T47D (cell line): ENCODE measurements around the gene SLCO2B1.

Source experiments
- DNase-seq, 2 experiments: peaks; one replicate each; pipeline versions ENCODE4 v3.0.0 to v3.0.0-alpha.2; 2011 to 2012; ENCODE audit warnings: low read depth in 1 of 2, low spot score in 1 of 2
- JUND ChIP-seq: IDR thresholded peaks from 2 replicates; pipeline ENCODE4 v1.6.1; 2012; ENCODE audit warnings: low read depth
- in situ Hi-C: cut with HindIII; loops from 2 replicates; pipeline ENCODE4 v1.10.0; 2016; ENCODE audit warnings: low sequenced_read_pairs, low pct_unique_long_range_greater_than_20kb

The SLCO2B1 gene

DNA sequence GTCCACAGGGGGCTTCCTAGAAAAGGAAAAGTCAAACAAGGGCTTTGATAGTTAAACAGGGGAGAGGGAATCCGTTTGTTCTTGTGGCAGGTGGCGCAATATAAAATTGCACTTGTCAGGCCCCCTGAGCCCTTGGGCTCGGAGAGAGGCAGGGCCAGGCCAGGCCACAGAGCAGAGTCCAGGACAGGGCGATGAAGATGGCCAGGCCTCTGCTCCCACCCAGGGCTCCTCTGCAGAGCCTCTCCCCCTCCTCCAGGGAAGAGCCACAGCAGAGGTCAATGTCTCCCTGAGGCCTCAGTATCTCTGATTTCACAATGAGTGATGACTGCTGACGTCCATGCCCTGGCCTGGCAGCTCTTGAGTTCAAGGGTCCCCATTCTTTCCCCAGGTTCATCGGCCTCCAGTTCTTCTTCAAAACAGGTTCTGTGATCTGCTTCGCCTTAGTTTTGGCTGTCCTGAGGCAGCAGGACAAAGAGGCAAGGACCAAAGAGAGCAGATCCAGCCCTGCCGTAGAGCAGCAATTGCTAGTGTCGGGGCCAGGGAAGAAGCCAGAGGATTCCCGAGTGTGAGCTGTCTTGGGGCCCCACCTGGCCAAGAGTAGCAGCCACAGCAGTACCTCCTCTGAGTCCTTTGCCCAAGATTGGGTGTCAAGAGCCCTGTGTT is 53.2 kb downstream of the SLCO2B1 start:
- in situ Hi-C loops, result no loop called here
- no peak for DNase-seq
- no peak for TF ChIP-seq JUND

- in situ Hi-C loops, result no loop called here
- DNase-seq, result peak; percentile 86 to 89
- TF ChIP-seq JUND, result no peak
Observed at GRCh38 chr11:75204685-75205563, 54.0 kb downstream of the SLCO2B1 start.

DNA sequence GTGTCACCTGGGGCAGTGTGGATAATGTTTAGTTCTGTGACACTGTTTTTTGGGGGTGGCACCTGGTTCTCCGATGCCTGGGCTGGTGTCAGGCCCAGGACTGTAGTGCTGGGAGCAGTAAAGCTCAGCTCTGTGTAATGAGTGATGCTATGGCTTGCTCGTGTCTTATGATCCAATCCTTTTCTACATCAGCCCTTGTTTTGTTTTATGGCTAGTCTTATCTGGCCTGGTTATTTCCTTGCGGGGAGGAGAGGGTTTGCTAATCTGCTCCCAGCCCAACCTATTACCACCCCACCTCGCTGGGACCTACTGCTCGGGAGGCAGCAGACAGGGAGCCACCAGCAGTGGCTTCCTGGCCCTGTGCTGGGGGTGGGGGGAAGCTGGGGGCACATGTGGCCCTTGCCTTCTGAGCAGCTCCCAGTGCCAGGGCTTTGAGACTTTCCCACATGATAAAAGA is 54.7 kb downstream of the SLCO2B1 start:
- DNase-seq, result no peak
- in situ Hi-C loops, result no loop called here
- no peak for TF ChIP-seq JUND

DNA sequence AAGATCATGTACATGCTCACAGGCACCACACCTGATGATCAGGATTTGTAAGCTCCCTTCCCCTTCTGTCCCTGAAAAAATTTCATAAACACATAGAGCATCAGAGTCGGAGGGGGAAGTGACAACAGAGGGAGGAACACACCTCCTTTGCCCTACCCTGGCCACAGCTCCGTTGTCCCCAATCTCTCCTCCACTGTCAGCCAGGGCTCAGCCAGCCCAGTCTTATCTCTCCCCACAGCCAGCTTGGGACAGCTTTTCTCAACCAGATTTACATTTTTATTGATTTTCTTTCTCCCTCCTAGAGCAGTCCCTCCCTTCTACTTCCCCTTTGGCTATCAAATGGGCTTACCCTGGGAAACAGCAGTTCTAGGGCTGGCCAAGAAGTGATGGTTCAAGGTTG is 57.5 kb downstream of the SLCO2B1 start:
- no peak for TF ChIP-seq JUND
- in situ Hi-C loops, result no loop called here
- DNase-seq, result no peak

DNA sequence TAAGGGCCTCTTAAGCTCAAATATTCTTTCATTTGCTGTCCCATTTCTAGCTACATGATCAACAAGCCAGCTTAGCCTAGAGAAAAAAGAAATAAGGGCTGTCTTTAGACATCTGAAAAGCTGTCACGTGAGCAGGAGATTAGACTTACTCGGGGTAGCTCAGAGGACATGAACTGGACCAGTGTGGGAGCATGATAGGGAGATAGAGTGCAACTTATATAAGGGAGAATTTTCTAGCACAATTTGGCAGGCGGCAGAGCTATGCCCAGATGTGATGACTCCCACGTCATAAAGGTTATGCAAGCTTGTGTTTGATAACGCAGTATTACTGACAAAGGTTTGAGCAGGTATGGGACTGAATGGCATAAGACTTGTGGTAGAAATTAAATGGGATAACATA is 61.5 kb downstream of the SLCO2B1 start:
- no peak for DNase-seq
- in situ Hi-C loops, result no loop called here
- TF ChIP-seq JUND, result no peak

- in situ Hi-C loops, result no loop called here
- TF ChIP-seq JUND, result no peak
Observed at GRCh38 chr11:75214411-75214821, 63.5 kb downstream of the SLCO2B1 start.

DNA sequence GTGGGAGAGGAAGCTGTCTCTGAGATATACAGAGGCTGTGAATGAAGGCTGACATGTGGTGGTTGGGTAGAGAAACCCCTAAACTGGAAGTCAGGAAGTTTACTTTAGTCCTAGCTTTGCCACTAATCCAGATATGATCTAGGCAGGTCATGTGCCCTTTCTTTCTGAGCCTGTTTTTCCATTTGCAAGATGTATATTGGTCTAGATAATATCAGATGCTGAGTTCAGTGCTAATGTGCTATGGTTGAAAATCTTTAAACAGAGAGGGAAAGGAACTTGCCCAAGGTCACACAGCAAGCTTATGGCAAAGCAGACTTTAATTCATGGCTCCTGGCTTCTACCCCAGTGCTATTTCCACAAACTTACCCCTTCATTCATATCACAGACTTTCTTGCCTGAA is 63.9 kb downstream of the SLCO2B1 start:
- no peak for DNase-seq
- TF ChIP-seq JUND, result no peak
- in situ Hi-C loops, result no loop called here

More at GRCh38 chr11:75214411-75214821, 63.5 kb downstream of the SLCO2B1 start:
- peak; percentile 90 to 93 for DNase-seq

- in situ Hi-C loops, result no loop called here
- TF ChIP-seq JUND, result no peak
- DNase-seq, result no peak
Observed at GRCh38 chr11:75219869-75220268, 69.0 kb downstream of the SLCO2B1 start.

DNA sequence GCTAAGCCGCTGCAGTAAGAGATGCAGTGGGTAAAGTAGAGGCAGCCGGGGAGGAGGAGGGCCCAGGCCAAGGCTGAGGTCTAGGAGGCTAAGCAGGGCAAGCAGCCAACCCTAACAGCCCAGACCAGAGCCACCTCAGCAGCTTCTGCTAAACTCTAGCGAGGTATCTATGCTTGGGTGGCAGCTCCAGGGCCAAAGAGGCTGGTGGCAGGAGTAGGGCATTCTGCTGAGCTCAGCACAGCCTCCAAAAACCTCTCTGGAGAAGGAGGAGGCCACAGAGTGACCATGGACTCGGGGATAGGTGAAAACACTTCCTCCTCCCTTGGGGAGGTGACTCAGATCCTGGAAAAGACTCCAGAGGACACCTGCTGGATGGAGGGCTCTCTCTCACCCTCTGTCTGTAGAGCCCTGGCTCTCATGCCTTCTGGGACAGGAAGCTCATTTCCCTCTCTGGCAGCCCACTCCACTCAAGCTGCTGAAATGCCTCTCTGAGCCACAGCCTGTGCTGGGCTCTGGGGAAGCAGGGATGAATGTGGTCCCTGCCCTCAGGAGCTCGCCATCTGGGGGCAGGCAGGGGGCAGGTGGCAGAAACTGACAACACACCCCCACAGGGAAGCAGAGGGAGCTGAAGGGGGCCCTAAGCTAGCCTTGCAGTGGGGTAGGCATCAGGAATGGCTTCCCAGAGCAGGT is 73.2 kb downstream of the SLCO2B1 start:
- in situ Hi-C loops, result no loop called here
- no peak for TF ChIP-seq JUND
- peak in 1 of 2 experiments; percentile 23 for DNase-seq

- no peak for DNase-seq
- TF ChIP-seq JUND, result no peak
- in situ Hi-C loops, result no loop called here
Observed at GRCh38 chr11:75225794-75226193, 74.9 kb downstream of the SLCO2B1 start.

- TF ChIP-seq JUND, result no peak
- in situ Hi-C loops, result no loop called here
- no peak for DNase-seq
Observed at GRCh38 chr11:75229466-75229865, 78.6 kb downstream of the SLCO2B1 start.

DNA sequence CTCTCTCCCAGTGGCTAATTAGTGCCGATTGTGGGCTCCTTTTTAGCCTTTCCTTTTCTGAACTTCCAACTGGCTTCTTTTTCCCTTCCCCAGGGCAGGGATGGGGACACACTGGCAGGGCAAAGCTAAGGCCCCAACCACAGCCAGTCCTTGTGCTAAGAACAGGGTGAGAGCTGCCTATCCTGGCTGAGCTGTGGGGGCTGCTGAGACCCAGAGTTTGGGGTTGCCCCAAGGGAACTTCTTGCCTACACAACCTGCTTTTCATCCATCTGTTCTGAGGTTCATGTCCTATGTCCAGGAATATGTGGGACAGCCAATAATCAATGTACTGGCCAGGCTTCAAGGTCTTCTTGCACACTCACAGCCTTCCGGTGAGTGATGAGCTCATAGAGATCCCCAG is 79.7 kb downstream of the SLCO2B1 start:
- in situ Hi-C loops, result no loop called here
- no peak for DNase-seq
- TF ChIP-seq JUND, result no peak

GRCh38 chr11:75233754-75234172 is 82.9 kb downstream of the SLCO2B1 start:
- TF ChIP-seq JUND, result no peak
- peak; percentile 79 to 90 for DNase-seq
- in situ Hi-C loops, result no loop called here
